NCI-H2107 treated with DMSO at 0.1 percent for 48 hours (cell line): ENCODE measurements around the gene SLC17A6.

ENCODE experiments used
- DNase-seq: peaks from one replicate; lab custom pipeline; 2025; ENCODE audit not compliant: unreplicated experiment; lab: John Stamatoyannopoulos, UW

Gene SLC17A6

GRCh38 chr11:22337596-22338485 is at the start of gene SLC17A6:
TSS of gene SLC17A6 (plus strand) at chr11:22338381. CDS start at chr11:22338534, 153 bp downstream.
- peak; percentile 76 for DNase-seq

- DNase-seq = no peak
Observed at GRCh38 chr11:22302368-22302767, 35.8 kb upstream of the SLC17A6 start.

- peak; percentile 65 for DNase-seq
Observed at GRCh38 chr11:22304337-22304961, 33.7 kb upstream of the SLC17A6 start.

- DNase-seq = no peak
Observed at GRCh38 chr11:22317656-22318055, 20.5 kb upstream of the SLC17A6 start.

GRCh38 chr11:22331771-22332170 is 6.4 kb upstream of the SLC17A6 start:
- DNase-seq = no peak

GRCh38 chr11:22336587-22336986 is 1.6 kb upstream of the SLC17A6 start:
- no peak for DNase-seq

- no peak for DNase-seq
Observed at GRCh38 chr11:22339611-22340010, 1.4 kb downstream of the SLC17A6 start.

- no peak for DNase-seq
Observed at GRCh38 chr11:22340235-22340634, 2.1 kb downstream of the SLC17A6 start.

GRCh38 chr11:22340701-22341587 is 2.8 kb downstream of the SLC17A6 start:
- no peak for DNase-seq

- DNase-seq = no peak
Observed at GRCh38 chr11:22341588-22341931, 3.4 kb downstream of the SLC17A6 start.

GRCh38 chr11:22342211-22343031 is 4.2 kb downstream of the SLC17A6 start:
- DNase-seq = no peak

- no peak for DNase-seq
Observed at GRCh38 chr11:22343032-22343324, 4.8 kb downstream of the SLC17A6 start.

- DNase-seq = no peak
Observed at GRCh38 chr11:22343371-22344032, 5.3 kb downstream of the SLC17A6 start.

GRCh38 chr11:22344081-22344480 is 5.9 kb downstream of the SLC17A6 start:
- no peak for DNase-seq

GRCh38 chr11:22346282-22346681 is 8.1 kb downstream of the SLC17A6 start:
- DNase-seq = no peak

GRCh38 chr11:22347857-22348487 is 9.8 kb downstream of the SLC17A6 start:
- DNase-seq = no peak

- DNase-seq = no peak
Observed at GRCh38 chr11:22349491-22349890, 11.3 kb downstream of the SLC17A6 start.

GRCh38 chr11:22359295-22359694 is 21.1 kb downstream of the SLC17A6 start:
- no peak for DNase-seq

- DNase-seq = no peak
Observed at GRCh38 chr11:22371160-22371559, 33.0 kb downstream of the SLC17A6 start.

GRCh38 chr11:22387126-22387525 is 48.9 kb downstream of the SLC17A6 start:
- DNase-seq = no peak
